SK-N-SH treated with all-trans-retinoic acid at 6 μM for 48 hours (cell line): ENCODE data around the gene SEC23A.

Experiments used
- ATAC-seq: fragments of 200-7000 bp; cut with Tn5 transposase; 3 replicates; pipeline ENCODE4 v1.9.1; 2020; ENCODE audit warnings: mild to moderate bottlenecking, moderate library complexity
- ARNTL ChIP-seq: fragments of 450-650 bp; formaldehyde crosslinking; IDR thresholded peaks from 2 replicates; pipeline ENCODE4 v1.5.0; 2020; ENCODE audit warnings: low read depth, mild to moderate bottlenecking, moderate library complexity, borderline replicate concordance
- CSDC2 ChIP-seq: fragments of 250-450 bp; sonication (Bioruptor Pico); IDR thresholded peaks from 2 replicates; pipeline ENCODE4 v1.5.0; 2020; ENCODE audit warnings: mild to moderate bottlenecking, moderate library complexity
- ESRRG ChIP-seq: fragments of 250-450 bp; sonication (Bioruptor Pico); IDR thresholded peaks from 2 replicates; pipeline ENCODE4 v1.6.1; 2021; ENCODE audit warnings: mild to moderate bottlenecking
- GLIS3 ChIP-seq: fragments of 250-450 bp; sonication (Bioruptor Pico); IDR thresholded peaks from 2 replicates; pipeline ENCODE4 v1.5.0; 2020; ENCODE audit warnings: mild to moderate bottlenecking, moderate library complexity
- ISL1 ChIP-seq: fragments of 250-450 bp; sonication (Bioruptor Pico); IDR thresholded peaks from 2 replicates; pipeline ENCODE4 v2.1.2; 2022; ENCODE audit warnings: mild to moderate bottlenecking, moderate library complexity
- OSR1 ChIP-seq: fragments of 250-450 bp; sonication (Bioruptor Pico); IDR thresholded peaks from 2 replicates; pipeline ENCODE4 v1.8.0; 2022; ENCODE audit warnings: moderate library complexity, mild to moderate bottlenecking, inconsistent platforms
- PPARA ChIP-seq: fragments of 250-450 bp; sonication (Bioruptor Pico); IDR thresholded peaks from 2 replicates; pipeline ENCODE4 v1.5.0; 2020; ENCODE audit warnings: mild to moderate bottlenecking, borderline replicate concordance
- RARB ChIP-seq: fragments of 250-450 bp; sonication (Bioruptor Pico); IDR thresholded peaks from 2 replicates; pipeline ENCODE4 v1.8.0; 2021; ENCODE audit warnings: mild to moderate bottlenecking, moderate library complexity
- SNAI2 ChIP-seq: fragments of 250-450 bp; sonication (Bioruptor Pico); IDR thresholded peaks from 2 replicates; pipeline ENCODE4 v1.5.0; 2020; ENCODE audit warnings: mild to moderate bottlenecking, moderate library complexity
- TCF4 ChIP-seq: fragments of 250-450 bp; sonication (Bioruptor Pico); IDR thresholded peaks from 2 replicates; pipeline ENCODE4 v1.8.0; 2021; ENCODE audit warnings: mild to moderate bottlenecking, moderate library complexity, borderline replicate concordance
- TOX ChIP-seq: fragments of 250-450 bp; sonication (Bioruptor Pico); IDR thresholded peaks from 2 replicates; pipeline ENCODE4 v1.8.0; 2021; ENCODE audit warnings: mild to moderate bottlenecking, moderate library complexity, borderline replicate concordance
- ZC3H10 ChIP-seq: fragments of 250-450 bp; sonication (Bioruptor Pico); IDR thresholded peaks from 2 replicates; pipeline ENCODE4 v1.5.1; 2021; ENCODE audit warnings: mild to moderate bottlenecking, moderate library complexity
- ZFP3 ChIP-seq: fragments of 250-450 bp; sonication (Bioruptor Pico); IDR thresholded peaks from 2 replicates; pipeline ENCODE4 v1.5.0; 2020; ENCODE audit warnings: mild to moderate bottlenecking, moderate library complexity
- ZFP30 ChIP-seq: fragments of 450-650 bp; formaldehyde crosslinking; IDR thresholded peaks from 2 replicates; pipeline ENCODE4 v1.5.0; 2022; ENCODE audit warnings: mild to moderate bottlenecking, moderate library complexity
- ZNF565 ChIP-seq: fragments of 450-650 bp; formaldehyde crosslinking; conservative IDR thresholded peaks from 2 replicates; pipeline ENCODE4 v1.5.0; 2020; ENCODE audit warnings: low read depth, mild to moderate bottlenecking, moderate library complexity
- ZNF70 ChIP-seq: fragments of 450-650 bp; formaldehyde crosslinking; IDR thresholded peaks from 2 replicates; pipeline ENCODE4 v1.5.0; 2020; ENCODE audit warnings: mild to moderate bottlenecking, moderate library complexity
- ZNF8 ChIP-seq: fragments of 450-650 bp; formaldehyde crosslinking; IDR thresholded peaks from 2 replicates; pipeline ENCODE4 v1.5.0; 2020; ENCODE audit warnings: mild to moderate bottlenecking, moderate library complexity
- TF ChIP-seq, protein P1 (sequence below): fragments of 250-450 bp; sonication (Bioruptor Pico); IDR thresholded peaks from 2 replicates; pipeline ENCODE4 v1.8.0; 2021; ENCODE audit warnings: low read depth, mild to moderate bottlenecking, moderate library complexity, borderline replicate concordance
- TF ChIP-seq, protein P2 (sequence below): fragments of 250-450 bp; sonication (Bioruptor Pico); IDR thresholded peaks from 2 replicates; pipeline ENCODE4 v1.5.1; 2020; ENCODE audit warnings: low read depth, mild to moderate bottlenecking, moderate library complexity
- TF ChIP-seq, protein P3 (sequence below): fragments of 250-450 bp; sonication (Bioruptor Pico); IDR thresholded peaks from 2 replicates; pipeline ENCODE4 v1.5.1; 2021; ENCODE audit warnings: mild to moderate bottlenecking, moderate library complexity
- TF ChIP-seq, protein P4 (sequence below): fragments of 250-450 bp; sonication (Bioruptor Pico); IDR thresholded peaks from 2 replicates; pipeline ENCODE4 v1.5.0; 2020; ENCODE audit warnings: mild to moderate bottlenecking, moderate library complexity

Gene SEC23A

DNA sequence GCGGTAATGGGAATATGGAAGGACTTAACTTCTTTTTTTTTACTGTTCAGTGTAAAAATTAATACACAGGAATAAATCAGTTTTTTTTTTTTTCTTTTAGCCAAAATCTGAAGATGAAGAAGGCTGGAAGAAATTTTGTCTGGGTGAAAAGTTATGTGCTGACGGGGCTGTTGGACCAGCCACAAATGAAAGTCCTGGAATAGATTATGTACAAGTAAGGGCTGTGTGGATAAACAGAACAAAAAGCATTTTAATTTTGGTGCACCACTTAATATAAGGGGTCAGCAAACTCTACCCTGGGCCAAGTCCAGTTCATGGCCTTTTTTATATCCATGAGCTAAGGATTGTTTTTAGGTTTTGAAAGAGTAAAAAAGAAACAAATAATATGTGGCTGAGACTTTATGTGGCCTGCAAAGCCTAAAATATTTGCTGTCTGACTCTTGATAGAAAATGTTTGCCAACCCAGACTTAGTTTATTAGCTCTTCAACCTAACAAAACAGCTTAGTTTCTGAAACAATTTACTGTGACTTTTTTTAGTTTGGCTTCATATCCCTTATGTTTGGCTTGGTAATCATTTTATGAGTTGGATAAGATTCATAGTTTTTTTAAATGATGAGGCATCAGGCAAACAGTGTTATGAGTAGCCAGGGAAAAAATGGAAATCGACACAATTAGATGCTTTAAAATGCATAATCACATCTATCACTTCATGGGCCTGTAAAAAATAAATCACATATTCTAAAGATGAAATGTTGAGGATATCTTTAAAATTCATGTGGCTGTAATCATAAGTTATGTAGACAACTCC, 19.5 kb upstream of the SEC23A start (continued):
- TF ChIP-seq ZFP3 (CRISPR knock-in tag), result no peak

DNA sequence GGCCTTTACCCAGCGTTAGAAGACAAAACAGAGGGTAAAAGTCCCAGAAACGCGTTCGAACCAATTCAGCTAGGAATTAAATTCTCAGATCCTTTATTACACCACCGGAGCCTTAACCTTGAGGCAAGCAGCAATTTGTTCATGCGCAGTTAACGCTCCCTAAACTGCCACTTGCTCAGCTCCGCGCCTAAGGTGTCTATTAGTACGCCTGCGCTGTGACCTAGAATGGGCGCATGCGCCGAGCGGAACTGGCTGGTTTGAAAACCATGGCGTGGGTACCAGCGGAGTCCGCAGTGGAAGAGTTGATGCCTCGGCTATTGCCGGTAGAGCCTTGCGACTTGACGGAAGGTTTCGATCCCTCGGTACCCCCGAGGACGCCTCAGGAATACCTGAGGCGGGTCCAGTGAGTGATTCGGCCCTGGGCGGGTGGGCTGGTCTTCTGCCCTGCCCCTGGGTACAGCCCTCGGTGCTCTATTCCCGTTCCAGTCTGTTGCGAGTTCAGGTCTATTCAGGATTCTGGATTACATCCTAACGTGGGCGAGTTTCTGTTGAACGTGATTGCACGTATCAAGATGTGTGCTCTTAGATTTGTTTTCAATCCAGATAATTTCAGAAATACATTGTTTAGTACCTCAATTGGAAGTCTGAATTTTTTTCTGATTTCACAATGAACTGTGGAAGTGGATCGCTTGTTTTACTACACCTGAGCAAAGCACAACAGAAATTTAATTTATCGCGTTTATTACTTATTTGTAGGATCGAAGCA, 11.2 kb upstream of the SEC23A start, which contains the start of gene GEMIN2:
GEMIN2 (plus strand) TSS at position 251 of the 766 bp plus-strand sequence; CDS start at position 267, 16 bp downstream.
- ATAC-seq, result peak; percentile 98
- TF ChIP-seq ZFP3 (CRISPR knock-in tag) (no peak), TOX (no peak), TCF4 (CRISPR knock-in tag) (no peak), ZC3H10 (CRISPR knock-in tag) (no peak), OSR1 (no peak), ARNTL (CRISPR knock-in tag) (no peak)
- TF ChIP-seq, protein P1, sequence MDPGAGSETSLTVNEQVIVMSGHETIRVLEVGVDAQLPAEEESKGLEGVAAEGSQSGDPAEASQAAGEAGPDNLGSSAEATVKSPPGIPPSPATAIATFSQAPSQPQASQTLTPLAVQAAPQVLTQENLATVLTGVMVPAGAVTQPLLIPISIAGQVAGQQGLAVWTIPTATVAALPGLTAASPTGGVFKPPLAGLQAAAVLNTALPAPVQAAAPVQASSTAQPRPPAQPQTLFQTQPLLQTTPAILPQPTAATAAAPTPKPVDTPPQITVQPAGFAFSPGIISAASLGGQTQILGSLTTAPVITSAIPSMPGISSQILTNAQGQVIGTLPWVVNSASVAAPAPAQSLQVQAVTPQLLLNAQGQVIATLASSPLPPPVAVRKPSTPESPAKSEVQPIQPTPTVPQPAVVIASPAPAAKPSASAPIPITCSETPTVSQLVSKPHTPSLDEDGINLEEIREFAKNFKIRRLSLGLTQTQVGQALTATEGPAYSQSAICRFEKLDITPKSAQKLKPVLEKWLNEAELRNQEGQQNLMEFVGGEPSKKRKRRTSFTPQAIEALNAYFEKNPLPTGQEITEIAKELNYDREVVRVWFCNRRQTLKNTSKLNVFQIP (CRISPR knock-in tag), result no peak

DNA sequence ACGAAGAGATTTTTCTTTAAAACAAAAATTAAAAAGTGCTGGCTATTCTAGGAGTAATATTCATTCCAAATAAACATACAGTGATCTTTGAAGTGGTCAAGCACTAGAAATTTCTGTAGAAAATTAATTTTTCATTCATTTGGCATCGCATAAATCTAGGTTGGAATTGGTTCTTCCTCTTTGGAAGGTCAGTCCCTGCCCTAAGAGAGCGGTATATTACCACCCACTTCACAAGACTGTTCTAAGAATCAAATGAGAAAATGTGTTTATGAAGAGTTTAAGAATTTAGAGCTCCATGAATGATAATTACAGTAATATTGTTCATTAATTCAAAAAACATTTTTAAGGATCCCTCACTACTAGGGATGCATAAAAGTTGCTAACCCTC, 10.6 kb upstream of the SEC23A start:
- ATAC-seq, result no peak; the same call in 2 of the 3 replicates
- TF ChIP-seq ZFP30, result no peak
- no peak for TF ChIP-seq TCF4 (CRISPR knock-in tag)
- TF ChIP-seq ISL1 (CRISPR knock-in tag), result no peak
- TF ChIP-seq ZC3H10 (CRISPR knock-in tag), result no peak
- no peak for TF ChIP-seq SNAI2 (CRISPR knock-in tag)
- TF ChIP-seq ESRRG, result no peak
- TF ChIP-seq, protein P1 (CRISPR knock-in tag), result no peak
- no peak for TF ChIP-seq ARNTL (CRISPR knock-in tag)
- no peak for TF ChIP-seq OSR1
- no peak for TF ChIP-seq GLIS3
- TF ChIP-seq ZNF565 (CRISPR knock-in tag), result no peak
- TF ChIP-seq, protein P2, sequence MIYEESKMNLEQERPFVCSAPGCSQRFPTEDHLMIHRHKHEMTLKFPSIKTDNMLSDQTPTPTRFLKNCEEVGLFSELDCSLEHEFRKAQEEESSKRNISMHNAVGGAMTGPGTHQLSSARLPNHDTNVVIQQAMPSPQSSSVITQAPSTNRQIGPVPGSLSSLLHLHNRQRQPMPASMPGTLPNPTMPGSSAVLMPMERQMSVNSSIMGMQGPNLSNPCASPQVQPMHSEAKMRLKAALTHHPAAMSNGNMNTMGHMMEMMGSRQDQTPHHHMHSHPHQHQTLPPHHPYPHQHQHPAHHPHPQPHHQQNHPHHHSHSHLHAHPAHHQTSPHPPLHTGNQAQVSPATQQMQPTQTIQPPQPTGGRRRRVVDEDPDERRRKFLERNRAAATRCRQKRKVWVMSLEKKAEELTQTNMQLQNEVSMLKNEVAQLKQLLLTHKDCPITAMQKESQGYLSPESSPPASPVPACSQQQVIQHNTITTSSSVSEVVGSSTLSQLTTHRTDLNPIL (CRISPR knock-in tag), result no peak
- no peak for TF ChIP-seq RARB (CRISPR knock-in tag)
- no peak for TF ChIP-seq ZNF8
- no peak for TF ChIP-seq PPARA
- TF ChIP-seq, protein P3, sequence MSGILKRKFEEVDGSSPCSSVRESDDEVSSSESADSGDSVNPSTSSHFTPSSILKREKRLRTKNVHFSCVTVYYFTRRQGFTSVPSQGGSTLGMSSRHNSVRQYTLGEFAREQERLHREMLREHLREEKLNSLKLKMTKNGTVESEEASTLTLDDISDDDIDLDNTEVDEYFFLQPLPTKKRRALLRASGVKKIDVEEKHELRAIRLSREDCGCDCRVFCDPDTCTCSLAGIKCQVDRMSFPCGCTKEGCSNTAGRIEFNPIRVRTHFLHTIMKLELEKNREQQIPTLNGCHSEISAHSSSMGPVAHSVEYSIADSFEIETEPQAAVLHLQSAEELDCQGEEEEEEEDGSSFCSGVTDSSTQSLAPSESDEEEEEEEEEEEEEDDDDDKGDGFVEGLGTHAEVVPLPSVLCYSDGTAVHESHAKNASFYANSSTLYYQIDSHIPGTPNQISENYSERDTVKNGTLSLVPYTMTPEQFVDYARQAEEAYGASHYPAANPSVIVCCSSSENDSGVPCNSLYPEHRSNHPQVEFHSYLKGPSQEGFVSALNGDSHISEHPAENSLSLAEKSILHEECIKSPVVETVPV (CRISPR knock-in tag), result no peak
- TF ChIP-seq CSDC2, result no peak
- TF ChIP-seq ZNF70 (CRISPR knock-in tag), result no peak
- TF ChIP-seq, protein P4, sequence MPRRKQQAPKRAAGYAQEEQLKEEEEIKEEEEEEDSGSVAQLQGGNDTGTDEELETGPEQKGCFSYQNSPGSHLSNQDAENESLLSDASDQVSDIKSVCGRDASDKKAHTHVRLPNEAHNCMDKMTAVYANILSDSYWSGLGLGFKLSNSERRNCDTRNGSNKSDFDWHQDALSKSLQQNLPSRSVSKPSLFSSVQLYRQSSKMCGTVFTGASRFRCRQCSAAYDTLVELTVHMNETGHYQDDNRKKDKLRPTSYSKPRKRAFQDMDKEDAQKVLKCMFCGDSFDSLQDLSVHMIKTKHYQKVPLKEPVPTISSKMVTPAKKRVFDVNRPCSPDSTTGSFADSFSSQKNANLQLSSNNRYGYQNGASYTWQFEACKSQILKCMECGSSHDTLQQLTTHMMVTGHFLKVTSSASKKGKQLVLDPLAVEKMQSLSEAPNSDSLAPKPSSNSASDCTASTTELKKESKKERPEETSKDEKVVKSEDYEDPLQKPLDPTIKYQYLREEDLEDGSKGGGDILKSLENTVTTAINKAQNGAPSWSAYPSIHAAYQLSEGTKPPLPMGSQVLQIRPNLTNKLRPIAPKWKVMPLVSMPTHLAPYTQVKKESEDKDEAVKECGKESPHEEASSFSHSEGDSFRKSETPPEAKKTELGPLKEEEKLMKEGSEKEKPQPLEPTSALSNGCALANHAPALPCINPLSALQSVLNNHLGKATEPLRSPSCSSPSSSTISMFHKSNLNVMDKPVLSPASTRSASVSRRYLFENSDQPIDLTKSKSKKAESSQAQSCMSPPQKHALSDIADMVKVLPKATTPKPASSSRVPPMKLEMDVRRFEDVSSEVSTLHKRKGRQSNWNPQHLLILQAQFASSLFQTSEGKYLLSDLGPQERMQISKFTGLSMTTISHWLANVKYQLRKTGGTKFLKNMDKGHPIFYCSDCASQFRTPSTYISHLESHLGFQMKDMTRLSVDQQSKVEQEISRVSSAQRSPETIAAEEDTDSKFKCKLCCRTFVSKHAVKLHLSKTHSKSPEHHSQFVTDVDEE, result no peak
- no peak for TF ChIP-seq TOX
